ENCODE results near the gene SLC10A7. TPM values are rescaled to one million over a fixed set of nuclear protein-coding genes. Genes with fewer than 3 reads are reported as not detected.
"Not testable (repeated sequence)": the region's sequence is repeated elsewhere in the genome, so short reads cannot be mapped to it uniquely, and the experiment has no call there.

SLC10A7 gene
- total and polyA plus RNA-seq, 12 donors, result 1.3 to 6.6 (median 4.4) TPM

- peaks cover 0 to 33% (median 28%) of the 10 kb centered on the region in 9 donors for H3K4me1 ChIP-seq
- no peaks in the 10 kb centered on the region for H3K36me3 ChIP-seq
- 20 to 37% methylated on average over 2 of the region's 2 CpGs for WGBS, 2 donors
- no peak for TF ChIP-seq CTCF (IDR thresholded peaks at IDR 0.05)
- H3K9me3 ChIP-seq, result peaks cover 0 to 9% (median under 1%) of the 10 kb centered on the region in 11 donors
- intact Hi-C loops (cut with DNase I), result loop anchor here in 2 of 10 donors (10.0 kb wide), 1 partner anchor 157 kb away; the partner anchor contains the start of gene SLC10A7 (in 2 of the 2)
- no peak overlapping the region for H3K27ac ChIP-seq
- peak; percentile 46 to 98 (median 80) for ATAC-seq
- H3K4me3 ChIP-seq, result no peak overlapping the region
- H3K27me3 ChIP-seq, result no peaks in the 10 kb centered on the region
- DNase-seq, result peak in 1 of 2 donors; percentile 12
Measured at GRCh38 chr4:146368209-146368608, 153.5 kb downstream of the SLC10A7 start.

- no peak overlapping the region for H3K4me3 ChIP-seq
- H3K36me3 ChIP-seq, result no peaks in the 10 kb centered on the region
- TF ChIP-seq CTCF (IDR thresholded peaks at IDR 0.05), result no peak
- peaks cover 0 to 18% (median 9%) of the 10 kb centered on the region in 11 donors for H3K9me3 ChIP-seq
- intact Hi-C loops (cut with DNase I), result loop anchor here in 2 of 10 donors (10.0 kb wide), 1 partner anchor 157 kb away; the partner anchor contains the start of gene SLC10A7 (in 2 of the 2)
- no peak for DNase-seq
- H3K27me3 ChIP-seq, result no peaks in the 10 kb centered on the region
- H3K4me1 ChIP-seq, result peaks cover 0 to 33% (median 28%) of the 10 kb centered on the region in 9 donors
- H3K27ac ChIP-seq, result no peak overlapping the region
- ATAC-seq, result no peak
- WGBS, 2 donors, result 84 to 89% methylated on average over 1 of the region's 1 CpG
Measured at GRCh38 chr4:146367347-146367746, 154.4 kb downstream of the SLC10A7 start.

- peaks cover 0 to 29% (median 14%) of the 10 kb centered on the region in 11 donors for H3K9me3 ChIP-seq
- H3K4me1 ChIP-seq, result no peaks in the 10 kb centered on the region
- intact Hi-C loops (cut with DNase I), result loop anchor here in 2 of 10 donors (10.0 kb wide), 1 partner anchor 165 kb away; the partner anchor contains the start of gene SLC10A7 (in 2 of the 2)
- H3K36me3 ChIP-seq, result no peaks in the 10 kb centered on the region
- no peak overlapping the region for H3K4me3 ChIP-seq
- no peak overlapping the region for H3K27ac ChIP-seq
- no peaks in the 10 kb centered on the region for H3K27me3 ChIP-seq
- ATAC-seq, result no peak
- TF ChIP-seq CTCF (IDR thresholded peaks at IDR 0.05), result no peak
- no peak for DNase-seq
Measured at GRCh38 chr4:146359771-146360170, 162.0 kb downstream of the SLC10A7 start.

- WGBS, 2 donors, result 76 to 94% methylated on average over 8 to 9 of the region's 26 CpGs
- H3K9me3 ChIP-seq; H3K27me3 ChIP-seq; H3K36me3 ChIP-seq; ATAC-seq; H3K4me1 ChIP-seq; intact Hi-C loops (cut with DNase I); DNase-seq; H3K27ac ChIP-seq: not testable (repeated sequence)
- peak overlapping the region in 1 of 10 donors; percentile 20 for H3K4me3 ChIP-seq
Measured at GRCh38 chr4:146350114-146350513, 171.6 kb downstream of the SLC10A7 start.

- Histone ChIP-seq H3K27ac (no peak overlapping the region), H3K36me3 (no peaks in the 10 kb centered on the region)
- ATAC-seq, result no peak
Measured at GRCh38 chr4:146349306-146349705, 172.4 kb downstream of the SLC10A7 start.

More at GRCh38 chr4:146349306-146349705, 172.4 kb downstream of the SLC10A7 start:
- H3K9me3 ChIP-seq, result peaks cover 0 to 3% (median 0%) of the 10 kb centered on the region in 11 donors
- no peak for TF ChIP-seq CTCF (IDR thresholded peaks at IDR 0.05)
- no peak for DNase-seq
- no peaks in the 10 kb centered on the region for H3K27me3 ChIP-seq
- no peak overlapping the region for H3K4me3 ChIP-seq
- H3K4me1 ChIP-seq, result no peaks in the 10 kb centered on the region
- intact Hi-C loops (cut with DNase I), result loop anchor here in 5 of 10 donors (5.0 to 10.0 kb wide), 5 partner anchors 175 to 748 kb away; partner anchors contain the start of gene SLC10A7 (in 1 of the 5)
